ENCODE data around the gene GOT2. TPM values are rescaled to one million over a fixed set of nuclear protein-coding genes. Genes with fewer than 3 reads are reported as not detected.
A peak's percentile ranks its signal among the peaks of the same experiment; 100 is the strongest.

GOT2 gene
- total and polyA plus RNA-seq, 2 donors (not counting 3 experiments of a cell fraction or from before 2014, with no cell fraction given), result 53.4 to 127 TPM

DNA sequence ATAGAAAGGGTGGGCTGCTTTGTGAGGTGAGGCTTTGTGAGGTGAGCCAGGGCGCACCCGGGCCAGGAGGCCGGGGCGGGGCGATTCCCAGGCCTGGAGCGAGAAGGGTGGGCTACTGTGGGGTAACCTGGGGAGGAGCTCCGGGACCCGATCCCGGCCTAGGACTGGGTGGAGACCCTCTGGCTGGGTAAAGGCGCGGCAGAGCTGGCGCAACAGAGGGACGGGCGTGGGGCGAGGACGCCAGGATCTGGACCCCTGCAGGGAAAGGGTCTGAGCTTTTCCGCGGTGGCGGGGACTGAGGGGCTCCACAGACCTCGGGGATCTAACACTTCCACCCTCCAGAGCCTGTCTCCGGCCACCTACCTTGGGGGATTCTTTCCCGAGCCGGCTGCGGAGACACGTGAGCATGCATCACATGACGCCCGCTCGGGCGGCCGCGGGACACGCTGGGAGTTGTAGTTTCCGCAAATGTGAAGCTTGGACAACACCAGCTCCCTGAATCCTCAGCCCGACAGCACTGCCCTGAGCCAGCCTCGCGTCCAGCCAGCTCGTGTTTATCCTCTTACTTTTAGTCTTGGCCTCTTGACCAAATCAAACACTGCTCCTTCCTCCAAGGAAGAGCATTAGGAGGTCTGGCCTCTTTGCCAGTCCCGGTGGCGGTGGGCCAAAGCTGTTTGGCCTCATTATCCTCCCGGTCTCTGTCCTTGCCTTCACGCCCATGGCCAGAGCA lies 49.6 kb downstream of the GOT2 start, which contains the start of gene SLC38A7:
Gene SLC38A7 (minus strand): TSS at position 417 of the 730 bp plus-strand sequence. CDS start 4,644 bp downstream, outside the sequence.
- TSS peak; percentile 58 for BruUV-seq (replicated peaks)
- no peaks in the 10 kb centered on the region for H3K9me3 ChIP-seq (replicated peaks; ENCODE audit: control insufficient read depth, insufficient read depth, low read length)
- H3K36me3 ChIP-seq (ENCODE audit: control insufficient read depth in 2 of 2, extremely low read depth in 1 of 2, insufficient read depth in 2 of 2, low read length in 2 of 2), result peaks cover 2 to 5% of the 10 kb centered on the region in 2 experiments
- DNase-seq (ENCODE audit: low read depth, low spot score) (peak; percentile 86), FAIRE-seq (peak; percentile 98)
- H3K4me1 ChIP-seq (ENCODE audit: control insufficient read depth, extremely low read depth, insufficient read depth, low read length), result peaks cover 10% of the 10 kb centered on the region
- POLR2A ChIA-PET, result interaction anchor here (0.8 to 0.9 kb wide), 2 partner anchors 20 to 72 kb away, joined by 3 to 4 read pairs; no protein-coding TSS in a partner anchor
- CTCF ChIA-PET, result interaction anchor here (0.7 to 3.1 kb wide), 11 partner anchors 13 to 197 kb away, joined by 3 to 44 read pairs (median 3); no protein-coding TSS in a partner anchor
- H3K4me2 ChIP-seq (ENCODE audit: insufficient read depth, low read length), result peak within 1 kb of the TSS; percentile 90
- H3K4me3 ChIP-seq (replicated peaks in 1 of 3; ENCODE audit: insufficient read depth in 1 of 3, low read depth in 1 of 3, low read length in 3 of 3), result peak within 1 kb of the TSS; percentile 62 to 95 (median 76)
- H2AFZ ChIP-seq (ENCODE audit: low read depth, low read length), result peak within 1 kb of the TSS; percentile 91
- H3K79me2 ChIP-seq (ENCODE audit: control insufficient read depth, insufficient read depth, low read length), result peaks cover 13% of the 10 kb centered on the region
- TF ChIP-seq JUN (IDR thresholded peaks at IDR 0.05; ENCODE audit: borderline replicate concordance, insufficient read depth, insufficient read length, low read depth) (no peak), POLR2AphosphoS5 (IDR thresholded peaks at IDR 0.05; ENCODE audit: insufficient read depth, low read depth, low read length) (peak; percentile 67), POLR2A (IDR thresholded peaks at IDR 0.05; ENCODE audit: low read depth, low read length) (peak; percentile 75), EZH2 (IDR thresholded peaks at IDR 0.05; ENCODE audit: borderline replicate concordance, low read depth, low read length, severe bottlenecking) (no peak), MYC (IDR thresholded peaks at IDR 0.05; ENCODE audit: low read depth, low read length) (no peak), GATA2 (IDR thresholded peaks at IDR 0.05; ENCODE audit: insufficient read depth, insufficient read length, low read depth, low read length) (no peak), FOS (IDR thresholded peaks at IDR 0.05; ENCODE audit: borderline replicate concordance, insufficient read depth, low read length) (no peak)
- TF ChIP-seq, protein P1, sequence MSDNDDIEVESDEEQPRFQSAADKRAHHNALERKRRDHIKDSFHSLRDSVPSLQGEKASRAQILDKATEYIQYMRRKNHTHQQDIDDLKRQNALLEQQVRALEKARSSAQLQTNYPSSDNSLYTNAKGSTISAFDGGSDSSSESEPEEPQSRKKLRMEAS (IDR thresholded peaks at IDR 0.05; ENCODE audit: insufficient read depth, insufficient read length), result peak; percentile 95
- TF ChIP-seq, protein P2, sequence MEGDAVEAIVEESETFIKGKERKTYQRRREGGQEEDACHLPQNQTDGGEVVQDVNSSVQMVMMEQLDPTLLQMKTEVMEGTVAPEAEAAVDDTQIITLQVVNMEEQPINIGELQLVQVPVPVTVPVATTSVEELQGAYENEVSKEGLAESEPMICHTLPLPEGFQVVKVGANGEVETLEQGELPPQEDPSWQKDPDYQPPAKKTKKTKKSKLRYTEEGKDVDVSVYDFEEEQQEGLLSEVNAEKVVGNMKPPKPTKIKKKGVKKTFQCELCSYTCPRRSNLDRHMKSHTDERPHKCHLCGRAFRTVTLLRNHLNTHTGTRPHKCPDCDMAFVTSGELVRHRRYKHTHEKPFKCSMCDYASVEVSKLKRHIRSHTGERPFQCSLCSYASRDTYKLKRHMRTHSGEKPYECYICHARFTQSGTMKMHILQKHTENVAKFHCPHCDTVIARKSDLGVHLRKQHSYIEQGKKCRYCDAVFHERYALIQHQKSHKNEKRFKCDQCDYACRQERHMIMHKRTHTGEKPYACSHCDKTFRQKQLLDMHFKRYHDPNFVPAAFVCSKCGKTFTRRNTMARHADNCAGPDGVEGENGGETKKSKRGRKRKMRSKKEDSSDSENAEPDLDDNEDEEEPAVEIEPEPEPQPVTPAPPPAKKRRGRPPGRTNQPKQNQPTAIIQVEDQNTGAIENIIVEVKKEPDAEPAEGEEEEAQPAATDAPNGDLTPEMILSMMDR (IDR thresholded peaks at IDR 0.05; ENCODE audit: extremely low read depth in 1 of 2, insufficient read depth in 1 of 2, low read depth in 1 of 2, low read length in 2 of 2), result no peak
- peak within 1 kb of the TSS; percentile 90 for H3K9ac ChIP-seq (replicated peaks; ENCODE audit: extremely low read depth, insufficient read depth, low read length)
- dilution Hi-C loops (cut with MboI; ENCODE audit: extremely low pct_ligation_motif_present, low sequenced_read_pairs), result no loop called here
- intact Hi-C loops (cut with micrococcal nuclease), result loop anchor here (1.0 to 2.0 kb wide), 3 partner anchors 50 to 72 kb away; partner anchors contain the start of gene GOT2
- no peaks in the 10 kb centered on the region for H3K9me1 ChIP-seq (replicated peaks; ENCODE audit: control insufficient read depth, extremely low read depth, insufficient read depth, low read length)
- no peaks in the 10 kb centered on the region for H3K27me3 ChIP-seq (ENCODE audit: control insufficient read depth in 2 of 2, insufficient read depth in 2 of 2, low read length in 2 of 2)
- H4K20me1 ChIP-seq (replicated peaks; ENCODE audit: control insufficient read depth, extremely low read depth, insufficient read depth, low read length), result no peaks in the 10 kb centered on the region
- peak within 1 kb of the TSS; percentile 58 for H3K27ac ChIP-seq (ENCODE audit: insufficient read depth, low read depth, low read length)

All from endothelial cell of umbilical vein (primary cell).